HCT116 (cell line): ENCODE results near the gene PRPF31. TPM values are rescaled to one million over a fixed set of nuclear protein-coding genes. Genes with fewer than 3 reads are reported as not detected.

Experiments used
- ATAC-seq: fragments of 200-7000 bp; cut with Tn5 transposase; 2 replicates; pipeline ENCODE4 v1.9.1; 2020; ENCODE audit warnings: mild to moderate bottlenecking, moderate library complexity
- BruUV-seq: library from RNA; stranded (reverse); fragments of 400-500 nt; replicated peaks from 2 replicates; lab custom pipeline; 2021; lab: Mats Ljungman, UMichigan
- CTCF ChIA-PET: fragments of 300-600 bp; sonication (Branson Sonifier 250); formaldehyde crosslinking; loops from one replicate; lab custom pipeline; 2021; ENCODE audit warnings: antibody characterized with exemption; lab: Charles Lee
- POLR2A ChIA-PET: fragments of 300-600, 350-600 bp; sonication (Branson Sonifier 250); formaldehyde crosslinking; loops from one replicate; lab custom pipeline; 2021; ENCODE audit warnings: antibody characterized with exemption; lab: Charles Lee
- RAD21 ChIA-PET, 2 experiments: fragments of 300-600 bp; sonication (Branson Sonifier 250); formaldehyde crosslinking; loops; one replicate each; lab custom pipeline; 2023; ENCODE audit warnings: low total read pairs in 2 of 2; ENCODE audit not compliant: uncharacterized antibody in 2 of 2, unreplicated experiment in 2 of 2, low non-redundant PET in 1 of 2; lab: Charles Lee
- DNase-seq: peaks from one replicate; pipeline ENCODE4 v3.0.0-alpha.2; 2010; ENCODE audit warnings: low read depth, low spot score
- H2AFZ ChIP-seq: fragments of 200-600 bp; shearing (Covaris generic), sonication (generic); 2 replicates; pipeline ENCODE4 v1.6.1; 2017; ENCODE audit warnings: low read depth, mixed run types, mixed read lengths, antibody characterized with exemption, low read length; ENCODE audit not compliant: poor library complexity, severe bottlenecking
- H3K27ac ChIP-seq: 2 replicates; pipeline ENCODE4 v1.5.1; 2012; ENCODE audit warnings: low read depth, low read length
- H3K27me3 ChIP-seq: fragments of 200-600 bp; sonication (generic); 2 replicates; pipeline ENCODE4 v1.6.1; 2016; ENCODE audit warnings: mixed run types, low read length, mixed read lengths; ENCODE audit not compliant: insufficient read depth
- H3K36me3 ChIP-seq, 2 experiments: fragments of 200-500 bp in 1 of 2; fragments of 200-600 bp in 1 of 2; sonication (Bioruptor generic) in 1 of 2; sonication (generic) in 1 of 2; 2 replicates each; pipeline versions ENCODE4 v1.5.1 to v1.6.1; 2014 to 2016; ENCODE audit warnings: low read length in 2 of 2, inconsistent platforms in 1 of 2, mixed read lengths in 1 of 2, mixed run types in 1 of 2; ENCODE audit not compliant: insufficient read depth in 2 of 2, control insufficient read depth in 1 of 2
- H3K4me1 ChIP-seq, 2 experiments: fragments of 200-600 bp in 1 of 2; sonication (generic) in 1 of 2; 2 replicates each; pipeline versions ENCODE4 v1.5.1 to v1.6.1; 2012 to 2017; ENCODE audit warnings: low read length in 2 of 2, inconsistent platforms in 1 of 2, mild to moderate bottlenecking in 1 of 2, mixed read lengths in 1 of 2, mixed run types in 1 of 2, moderate library complexity in 1 of 2; ENCODE audit not compliant: insufficient read depth in 2 of 2, control insufficient read depth in 1 of 2
- H3K4me2 ChIP-seq: fragments of 200-600 bp; sonication (generic); 2 replicates; pipeline ENCODE4 v1.6.1; 2017; ENCODE audit warnings: mixed run types, low read length, mixed read lengths
- H3K4me3 ChIP-seq, 2 experiments: fragments of 200-600 bp in 1 of 2; sonication (generic) in 1 of 2; replicated peaks in 1 of 2; 2 replicates each; pipeline ENCODE4 v1.5.1; 2011 to 2016; ENCODE audit warnings: low read length in 2 of 2, control low read depth in 1 of 2, low read depth in 1 of 2, mild to moderate bottlenecking in 1 of 2, mixed read lengths in 1 of 2, mixed run types in 1 of 2
- H3K79me2 ChIP-seq: fragments of 200-600 bp; sonication (generic); 2 replicates; pipeline ENCODE4 v1.6.1; 2017; ENCODE audit warnings: mild to moderate bottlenecking, mixed run types, low read length, moderate library complexity, mixed read lengths; ENCODE audit not compliant: insufficient read depth
- H3K9ac ChIP-seq: fragments of 200-600 bp; sonication (generic); 2 replicates; pipeline ENCODE4 v1.6.1; 2016; ENCODE audit warnings: low read length, mixed read lengths
- H3K9me2 ChIP-seq: fragments of 200-600 bp; sonication (generic), shearing (Covaris generic); 2 replicates; pipeline ENCODE4 v1.6.1; 2017; ENCODE audit warnings: mixed run types, mild to moderate bottlenecking, moderate library complexity; ENCODE audit not compliant: insufficient read depth
- H3K9me3 ChIP-seq, 2 experiments: fragments of 200-500 bp in 1 of 2; fragments of 200-600 bp in 1 of 2; sonication (Bioruptor generic) in 1 of 2; sonication (generic) in 1 of 2; 2 replicates each; pipeline ENCODE4 v1.6.1; 2014 to 2017; ENCODE audit warnings: low read length in 2 of 2, mixed read lengths in 2 of 2, inconsistent platforms in 1 of 2, low read depth in 1 of 2, mild to moderate bottlenecking in 1 of 2, mixed run types in 1 of 2, moderate library complexity in 1 of 2; ENCODE audit not compliant: control insufficient read depth in 1 of 2, insufficient read depth in 1 of 2
- H4K20me1 ChIP-seq: fragments of 200-600 bp; sonication (generic), shearing (Covaris generic); 2 replicates; pipeline ENCODE4 v1.6.1; 2017; ENCODE audit warnings: mixed run types, mild to moderate bottlenecking, moderate library complexity; ENCODE audit not compliant: insufficient read depth
- ATF3 ChIP-seq: IDR thresholded peaks from 2 replicates; pipeline ENCODE4 v1.6.1; 2012
- CBX3 ChIP-seq: IDR thresholded peaks from 2 replicates; pipeline ENCODE4 v1.6.1; 2012; ENCODE audit warnings: low read depth
- CEBPB ChIP-seq: IDR thresholded peaks from 2 replicates; pipeline ENCODE4 v1.6.1; 2012; ENCODE audit warnings: low read depth
- EGR1 ChIP-seq: IDR thresholded peaks from 2 replicates; pipeline ENCODE4 v1.6.1; 2012; ENCODE audit warnings: low read depth
- ELF1 ChIP-seq: IDR thresholded peaks from 2 replicates; pipeline ENCODE4 v1.6.1; 2012; ENCODE audit warnings: low read depth, borderline replicate concordance
- EZH2phosphoT487 ChIP-seq: fragments of 200-600 bp; IDR thresholded peaks from 2 replicates; pipeline ENCODE4 v1.6.1; 2018; ENCODE audit warnings: antibody characterized with exemption, borderline replicate concordance
- FOSL1 ChIP-seq: IDR thresholded peaks from 2 replicates; pipeline ENCODE4 v1.6.1; 2012; ENCODE audit warnings: low read depth
- JUND ChIP-seq: IDR thresholded peaks from 2 replicates; pipeline ENCODE4 v1.6.1; 2012
- MAX ChIP-seq: IDR thresholded peaks from 2 replicates; pipeline ENCODE4 v1.6.1; 2012
- POLR2AphosphoS5 ChIP-seq: IDR thresholded peaks from 2 replicates; pipeline ENCODE4 v1.6.1; 2011; ENCODE audit warnings: mild to moderate bottlenecking, low read depth, low read length, moderate library complexity
- RAD21 ChIP-seq: IDR thresholded peaks from 2 replicates; pipeline ENCODE4 v1.6.1; 2012; ENCODE audit warnings: low read depth, mild to moderate bottlenecking
- TCF7L2 ChIP-seq: IDR thresholded peaks from 2 replicates; pipeline ENCODE4 v1.7.0; 2011; ENCODE audit warnings: borderline replicate concordance, inconsistent platforms; ENCODE audit not compliant: insufficient read depth, insufficient read length; ENCODE audit errors: extremely low read depth
- YY1 ChIP-seq: IDR thresholded peaks from 2 replicates; pipeline ENCODE4 v1.6.1; 2011; ENCODE audit warnings: low read length, low read depth, moderate library complexity, mild to moderate bottlenecking; ENCODE audit not compliant: insufficient replicate concordance; ENCODE audit errors: extremely low read depth
- ZNF274 ChIP-seq: fragments of 200-500 bp; sonication (Bioruptor generic); IDR thresholded peaks from 2 replicates; pipeline ENCODE4 v1.6.1; 2014; ENCODE audit warnings: mild to moderate bottlenecking, low read depth, low read length, inconsistent platforms
- intact Hi-C: fragments of 100-400 bp; cut with micrococcal nuclease; formaldehyde crosslinking; loops from 2 replicates; pipeline ENCODE4 v1.10.0; 2022
- total RNA-seq: library from RNA; stranded (reverse); gene quantifications from one replicate; pipeline ENCODE4 v1.2.1, GENCODE V29; 2021; ENCODE audit not compliant: unreplicated experiment
- TF ChIP-seq, protein P1 (sequence below): IDR thresholded peaks from 2 replicates; pipeline ENCODE4 v1.6.1; 2011; ENCODE audit warnings: mild to moderate bottlenecking, low read length, moderate library complexity; ENCODE audit not compliant: insufficient replicate concordance; ENCODE audit errors: extremely low read depth
- TF ChIP-seq, protein P2 (sequence below), 3 experiments: fragments of 200-600 bp in 1 of 3; sonication (generic) in 1 of 3; IDR thresholded peaks in 2 of 3; conservative IDR thresholded peaks in 1 of 3; 2 replicates each; pipeline ENCODE4 v1.5.1; 2012 to 2017; ENCODE audit warnings: low read depth in 2 of 3, low read length in 2 of 3, antibody characterized with exemption in 1 of 3, borderline replicate concordance in 1 of 3, control low read depth in 1 of 3, mild to moderate bottlenecking in 1 of 3, mixed read lengths in 1 of 3, mixed run types in 1 of 3, moderate library complexity in 1 of 3; ENCODE audit not compliant: insufficient read depth in 1 of 3
- TF ChIP-seq, protein P3 (sequence below): IDR thresholded peaks from 2 replicates; pipeline ENCODE4 v1.6.1; 2012; ENCODE audit warnings: low read depth

The PRPF31 gene
- total RNA-seq, 1 experiment from 2014 or later, result 99.0 TPM

DNA sequence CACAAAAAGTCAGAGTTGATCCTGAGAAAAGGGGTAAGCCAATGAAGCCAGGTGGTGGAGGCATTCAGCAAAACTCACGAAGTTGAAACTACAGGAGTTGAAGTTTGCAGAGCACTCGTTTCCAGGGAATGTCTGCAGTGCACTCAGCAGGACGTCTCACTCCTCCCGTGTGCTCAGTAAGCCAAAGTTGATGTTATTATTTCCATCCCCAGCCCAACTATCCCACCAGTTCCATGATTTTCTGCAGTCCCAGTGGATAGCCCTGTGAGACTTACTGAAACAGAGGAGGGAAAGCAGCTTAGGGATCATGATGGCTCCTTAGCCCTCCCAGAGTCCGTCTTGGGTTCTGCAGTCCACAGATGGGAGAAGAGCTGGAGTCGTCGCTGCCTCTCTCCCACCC lies 34.5 kb upstream of the PRPF31 start, which contains the start of gene TARM1 (continued):
- TF ChIP-seq FOSL1, result no peak
- no peak for TF ChIP-seq POLR2AphosphoS5
- TF ChIP-seq TCF7L2, result no peak
- no peak for TF ChIP-seq JUND
- no peak for TF ChIP-seq YY1
- TF ChIP-seq, protein P1, sequence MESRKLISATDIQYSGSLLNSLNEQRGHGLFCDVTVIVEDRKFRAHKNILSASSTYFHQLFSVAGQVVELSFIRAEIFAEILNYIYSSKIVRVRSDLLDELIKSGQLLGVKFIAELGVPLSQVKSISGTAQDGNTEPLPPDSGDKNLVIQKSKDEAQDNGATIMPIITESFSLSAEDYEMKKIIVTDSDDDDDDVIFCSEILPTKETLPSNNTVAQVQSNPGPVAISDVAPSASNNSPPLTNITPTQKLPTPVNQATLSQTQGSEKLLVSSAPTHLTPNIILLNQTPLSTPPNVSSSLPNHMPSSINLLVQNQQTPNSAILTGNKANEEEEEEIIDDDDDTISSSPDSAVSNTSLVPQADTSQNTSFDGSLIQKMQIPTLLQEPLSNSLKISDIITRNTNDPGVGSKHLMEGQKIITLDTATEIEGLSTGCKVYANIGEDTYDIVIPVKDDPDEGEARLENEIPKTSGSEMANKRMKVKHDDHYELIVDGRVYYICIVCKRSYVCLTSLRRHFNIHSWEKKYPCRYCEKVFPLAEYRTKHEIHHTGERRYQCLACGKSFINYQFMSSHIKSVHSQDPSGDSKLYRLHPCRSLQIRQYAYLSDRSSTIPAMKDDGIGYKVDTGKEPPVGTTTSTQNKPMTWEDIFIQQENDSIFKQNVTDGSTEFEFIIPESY, result no peak
- TF ChIP-seq ZNF274, result no peak
- TF ChIP-seq EZH2phosphoT487, result no peak

- intact Hi-C loops, result no loop called here
- Histone ChIP-seq H3K4me2 (no peak overlapping the region), H3K4me3 (no peak overlapping the region), H3K4me1 (no peaks in the 10 kb centered on the region), H3K79me2 (no peaks in the 10 kb centered on the region), H3K27me3 (no peaks in the 10 kb centered on the region), H4K20me1 (no peaks in the 10 kb centered on the region), H3K9me2 (no peaks in the 10 kb centered on the region), H3K9me3 (peaks cover 0 to 7% of the 10 kb centered on the region in 2 experiments; a peak in 1 of 4 replicates), H2AFZ (no peak overlapping the region), H3K27ac (no peak overlapping the region), H3K36me3 (no peaks in the 10 kb centered on the region), H3K9ac (no peak overlapping the region)
- no TSS peak for BruUV-seq
- ChIA-PET CTCF (interaction anchor here (1.4 kb wide), 1 partner anchor 292 kb away, joined by 3 read pairs; no protein-coding TSS in a partner anchor), POLR2A (no interaction called here), RAD21 (no interaction called here)
- no peak for DNase-seq
- no peak for ATAC-seq
- TF ChIP-seq YY1, result no peak
- TF ChIP-seq, protein P2, sequence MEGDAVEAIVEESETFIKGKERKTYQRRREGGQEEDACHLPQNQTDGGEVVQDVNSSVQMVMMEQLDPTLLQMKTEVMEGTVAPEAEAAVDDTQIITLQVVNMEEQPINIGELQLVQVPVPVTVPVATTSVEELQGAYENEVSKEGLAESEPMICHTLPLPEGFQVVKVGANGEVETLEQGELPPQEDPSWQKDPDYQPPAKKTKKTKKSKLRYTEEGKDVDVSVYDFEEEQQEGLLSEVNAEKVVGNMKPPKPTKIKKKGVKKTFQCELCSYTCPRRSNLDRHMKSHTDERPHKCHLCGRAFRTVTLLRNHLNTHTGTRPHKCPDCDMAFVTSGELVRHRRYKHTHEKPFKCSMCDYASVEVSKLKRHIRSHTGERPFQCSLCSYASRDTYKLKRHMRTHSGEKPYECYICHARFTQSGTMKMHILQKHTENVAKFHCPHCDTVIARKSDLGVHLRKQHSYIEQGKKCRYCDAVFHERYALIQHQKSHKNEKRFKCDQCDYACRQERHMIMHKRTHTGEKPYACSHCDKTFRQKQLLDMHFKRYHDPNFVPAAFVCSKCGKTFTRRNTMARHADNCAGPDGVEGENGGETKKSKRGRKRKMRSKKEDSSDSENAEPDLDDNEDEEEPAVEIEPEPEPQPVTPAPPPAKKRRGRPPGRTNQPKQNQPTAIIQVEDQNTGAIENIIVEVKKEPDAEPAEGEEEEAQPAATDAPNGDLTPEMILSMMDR (IDR thresholded peaks at IDR 0.05 in 2 of 3, conservative IDR thresholded peaks at IDR 0.05 in 1 of 3; ENCODE audit: borderline replicate concordance in 1 of 3, insufficient read depth in 1 of 3, low read depth in 2 of 3, low read length in 2 of 3), result no peak
- TF ChIP-seq ELF1, result no peak
- no peak for TF ChIP-seq EGR1
- TF ChIP-seq CEBPB, result no peak
- TF ChIP-seq FOSL1, result no peak
- TF ChIP-seq MAX, result no peak
- no peak for TF ChIP-seq CBX3
- no peak for TF ChIP-seq JUND
- TF ChIP-seq ATF3, result no peak
- TF ChIP-seq EZH2phosphoT487, result no peak
- TF ChIP-seq, protein P3, sequence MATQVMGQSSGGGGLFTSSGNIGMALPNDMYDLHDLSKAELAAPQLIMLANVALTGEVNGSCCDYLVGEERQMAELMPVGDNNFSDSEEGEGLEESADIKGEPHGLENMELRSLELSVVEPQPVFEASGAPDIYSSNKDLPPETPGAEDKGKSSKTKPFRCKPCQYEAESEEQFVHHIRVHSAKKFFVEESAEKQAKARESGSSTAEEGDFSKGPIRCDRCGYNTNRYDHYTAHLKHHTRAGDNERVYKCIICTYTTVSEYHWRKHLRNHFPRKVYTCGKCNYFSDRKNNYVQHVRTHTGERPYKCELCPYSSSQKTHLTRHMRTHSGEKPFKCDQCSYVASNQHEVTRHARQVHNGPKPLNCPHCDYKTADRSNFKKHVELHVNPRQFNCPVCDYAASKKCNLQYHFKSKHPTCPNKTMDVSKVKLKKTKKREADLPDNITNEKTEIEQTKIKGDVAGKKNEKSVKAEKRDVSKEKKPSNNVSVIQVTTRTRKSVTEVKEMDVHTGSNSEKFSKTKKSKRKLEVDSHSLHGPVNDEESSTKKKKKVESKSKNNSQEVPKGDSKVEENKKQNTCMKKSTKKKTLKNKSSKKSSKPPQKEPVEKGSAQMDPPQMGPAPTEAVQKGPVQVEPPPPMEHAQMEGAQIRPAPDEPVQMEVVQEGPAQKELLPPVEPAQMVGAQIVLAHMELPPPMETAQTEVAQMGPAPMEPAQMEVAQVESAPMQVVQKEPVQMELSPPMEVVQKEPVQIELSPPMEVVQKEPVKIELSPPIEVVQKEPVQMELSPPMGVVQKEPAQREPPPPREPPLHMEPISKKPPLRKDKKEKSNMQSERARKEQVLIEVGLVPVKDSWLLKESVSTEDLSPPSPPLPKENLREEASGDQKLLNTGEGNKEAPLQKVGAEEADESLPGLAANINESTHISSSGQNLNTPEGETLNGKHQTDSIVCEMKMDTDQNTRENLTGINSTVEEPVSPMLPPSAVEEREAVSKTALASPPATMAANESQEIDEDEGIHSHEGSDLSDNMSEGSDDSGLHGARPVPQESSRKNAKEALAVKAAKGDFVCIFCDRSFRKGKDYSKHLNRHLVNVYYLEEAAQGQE, result no peak
- TF ChIP-seq RAD21, result no peak
Observed at GRCh38 chr19:54084410-54084809, 31.1 kb upstream of the PRPF31 start.
